Mesendoderm (in vitro differentiated cells): ENCODE data around the gene CHMP6.

Experiments
- DNase-seq: peaks from one replicate; pipeline ENCODE4 v3.0.0; 2013
- H2AK5ac ChIP-seq: 2 replicates; pipeline ENCODE4 v1.6.1; 2013; ENCODE audit warnings: low read length, inconsistent platforms
- H2BK120ac ChIP-seq: 2 replicates; pipeline ENCODE4 v1.6.1; 2013; ENCODE audit warnings: low read depth, mild to moderate bottlenecking, low read length, moderate library complexity, mixed read lengths
- H2BK15ac ChIP-seq: replicated peaks from 2 replicates; pipeline ENCODE4 v1.6.1; 2013; ENCODE audit warnings: low read depth, mild to moderate bottlenecking, moderate library complexity
- H2BK5ac ChIP-seq: 2 replicates; pipeline ENCODE4 v1.6.1; 2013; ENCODE audit warnings: low read length, inconsistent platforms
- H3K18ac ChIP-seq: 2 replicates; pipeline ENCODE4 v1.6.1; 2013; ENCODE audit warnings: mild to moderate bottlenecking, low read length, mixed read lengths
- H3K23ac ChIP-seq: one replicate; pipeline ENCODE4 v1.6.1; 2013; ENCODE audit warnings: low read length
- H3K27ac ChIP-seq: 2 replicates; pipeline ENCODE4 v1.5.1; 2013; ENCODE audit warnings: low read depth, mild to moderate bottlenecking, inconsistent platforms, low read length, moderate library complexity
- H3K27me3 ChIP-seq: 2 replicates; pipeline ENCODE4 v1.6.1; 2013; ENCODE audit warnings: low read length, control low read depth, mild to moderate bottlenecking, inconsistent platforms; ENCODE audit not compliant: insufficient read depth, poor library complexity
- H3K36me3 ChIP-seq: 2 replicates; pipeline ENCODE4 v1.6.1; 2013; ENCODE audit warnings: low read length, inconsistent platforms; ENCODE audit not compliant: control insufficient read depth, insufficient read depth
- H3K4ac ChIP-seq: one replicate; pipeline ENCODE4 v1.6.1; 2013; ENCODE audit warnings: low read depth, mild to moderate bottlenecking, low read length, moderate library complexity
- H3K4me1 ChIP-seq: 2 replicates; pipeline ENCODE4 v1.6.1; 2013; ENCODE audit warnings: low read depth, low read length, inconsistent platforms; ENCODE audit not compliant: control insufficient read depth
- H3K4me2 ChIP-seq: 2 replicates; pipeline ENCODE4 v1.6.1; 2013; ENCODE audit warnings: low read length
- H3K4me3 ChIP-seq: 2 replicates; pipeline ENCODE4 v1.5.1; 2013; ENCODE audit warnings: mild to moderate bottlenecking, low read length
- H3K56ac ChIP-seq: one replicate; pipeline ENCODE4 v1.6.1; 2013; ENCODE audit warnings: low read length
- H3K79me1 ChIP-seq: 2 replicates; pipeline ENCODE4 v1.6.1; 2013; ENCODE audit warnings: low read length, inconsistent platforms
- H3K79me2 ChIP-seq: 2 replicates; pipeline ENCODE4 v1.6.1; 2013; ENCODE audit warnings: mild to moderate bottlenecking, low read length; ENCODE audit not compliant: control insufficient read depth, insufficient read depth
- H3K9ac ChIP-seq: 2 replicates; pipeline ENCODE4 v1.6.1; 2013; ENCODE audit warnings: low read length, inconsistent platforms
- H4K5ac ChIP-seq: one replicate; pipeline ENCODE4 v1.6.1; 2013; ENCODE audit warnings: low read length
- H4K8ac ChIP-seq: one replicate; pipeline ENCODE4 v1.6.1; 2013; ENCODE audit warnings: low read depth, mild to moderate bottlenecking, control low read depth, low read length, moderate library complexity
- WGBS: extraction: QIAGEN DNeasy Blood & Tissue Kit; methylation state at CpG from one replicate; pipeline ENCODE4 v1.1.7; 2013; ENCODE audit warnings: low lambda C conversion rate, missing lambda C conversion rate; ENCODE audit not compliant: insufficient coverage; ENCODE audit errors: extremely low coverage; 5-methylcytosine and 5-hydroxymethylcytosine counted together

The CHMP6 gene

DNA sequence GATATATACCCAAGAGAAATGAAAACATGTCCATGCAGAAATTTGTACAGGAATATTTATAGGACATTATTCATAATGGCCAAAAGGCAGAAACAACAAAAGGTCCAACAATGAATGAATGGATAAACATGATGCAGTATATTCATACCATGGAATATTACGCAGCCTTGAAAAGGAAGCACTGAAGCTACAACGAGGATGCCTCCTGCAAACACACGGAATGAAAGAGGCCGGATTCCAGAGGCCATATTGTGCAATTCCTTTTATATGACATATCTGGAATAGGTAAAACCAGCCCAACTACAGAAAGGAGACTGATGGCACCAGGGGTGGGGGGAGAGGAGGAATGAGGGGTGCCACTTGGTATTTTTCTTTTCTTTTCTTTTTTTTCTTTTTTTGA, 14.5 kb upstream of the CHMP6 start:
- H3K4me2 ChIP-seq, result no peak overlapping the region
- no peak overlapping the region for H2BK120ac ChIP-seq
- H2BK15ac ChIP-seq, result no peak overlapping the region

GRCh38 chr17:80978499-80979497, 12.8 kb upstream of the CHMP6 start:
- no peak overlapping the region for H3K27ac ChIP-seq
- H3K23ac ChIP-seq, result no peak overlapping the region
- H3K27me3 ChIP-seq, result no peaks in the 10 kb centered on the region
- no peak overlapping the region for H2BK120ac ChIP-seq
- H2BK5ac ChIP-seq, result no peak overlapping the region
- H3K79me2 ChIP-seq, result no peaks in the 10 kb centered on the region
- no peak overlapping the region for H4K5ac ChIP-seq
- H3K4me3 ChIP-seq, result no peak overlapping the region
- no peaks in the 10 kb centered on the region for H3K79me1 ChIP-seq
- no peaks in the 10 kb centered on the region for H3K4me1 ChIP-seq
- H3K36me3 ChIP-seq, result no peaks in the 10 kb centered on the region
- H2AK5ac ChIP-seq, result no peak overlapping the region
- no peak overlapping the region for H3K9ac ChIP-seq
- WGBS, result no CpG with 5 or more reads among the region's 31 CpGs
- no peak overlapping the region for H4K8ac ChIP-seq
- H3K18ac ChIP-seq, result no peak overlapping the region
- H3K56ac ChIP-seq, result no peak overlapping the region
- no peak overlapping the region for H3K4me2 ChIP-seq
- DNase-seq, result no peak
- no peak overlapping the region for H2BK15ac ChIP-seq
- H3K4ac ChIP-seq, result no peak overlapping the region

More for the DNA sequence above, 14.5 kb upstream of the CHMP6 start:
- no peaks in the 10 kb centered on the region for H3K27me3 ChIP-seq
- no peak overlapping the region for H4K5ac ChIP-seq
- no peak overlapping the region for H3K27ac ChIP-seq
- H3K4ac ChIP-seq, result no peak overlapping the region
- H2BK5ac ChIP-seq, result no peak overlapping the region
- H3K4me3 ChIP-seq, result no peak overlapping the region
- H3K56ac ChIP-seq, result no peak overlapping the region
- no peaks in the 10 kb centered on the region for H3K36me3 ChIP-seq
- no peak overlapping the region for H3K23ac ChIP-seq
- no peak overlapping the region for H2AK5ac ChIP-seq
- H3K4me1 ChIP-seq, result no peaks in the 10 kb centered on the region
- no peak overlapping the region for H4K8ac ChIP-seq
- no peak for DNase-seq
- WGBS, result no CpG with 5 or more reads among the region's 4 CpGs
- H3K79me1 ChIP-seq, result no peaks in the 10 kb centered on the region
- H3K18ac ChIP-seq, result no peak overlapping the region
- no peaks in the 10 kb centered on the region for H3K79me2 ChIP-seq
- H3K9ac ChIP-seq, result no peak overlapping the region

DNA sequence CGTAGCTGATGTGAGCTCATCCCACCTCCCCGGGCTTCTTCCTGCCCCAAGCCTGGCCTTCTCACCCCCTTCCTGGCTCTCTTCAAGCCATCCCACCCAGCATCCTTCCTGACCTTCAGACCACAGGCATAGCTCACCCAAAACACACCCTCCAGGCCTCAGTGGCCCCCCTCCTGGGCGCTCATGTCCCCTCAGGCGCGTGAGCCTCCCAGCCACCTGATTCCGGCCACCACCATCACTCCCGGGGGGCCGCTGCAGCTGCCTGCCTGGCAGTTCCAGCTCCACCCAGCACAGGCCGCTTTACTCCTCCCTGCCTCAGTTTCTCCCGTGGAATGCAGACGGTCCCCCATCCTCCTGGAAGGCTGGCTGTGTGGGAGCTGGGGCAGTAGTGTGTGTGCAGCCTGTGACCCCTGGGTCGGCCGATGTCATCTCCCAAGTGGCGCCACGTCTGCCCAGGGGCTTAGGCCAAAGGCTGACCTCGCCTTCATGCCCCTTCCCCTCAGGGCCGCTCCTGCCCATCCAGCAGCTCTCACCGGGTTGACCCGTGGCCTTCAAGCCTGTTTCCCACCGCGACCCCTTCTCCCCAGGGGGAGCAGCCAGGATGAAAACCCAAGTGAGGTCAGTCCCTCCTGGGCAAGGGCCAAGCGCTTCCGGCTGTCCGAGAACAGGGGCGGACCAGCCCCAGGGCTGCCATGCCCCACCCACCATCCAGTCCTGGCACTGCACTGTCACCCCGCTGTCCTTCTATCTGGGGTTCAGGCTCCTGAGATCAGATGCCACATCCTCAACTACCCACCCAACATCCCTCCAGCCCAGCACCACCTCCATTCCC, 11.9 kb upstream of the CHMP6 start:
- no peak overlapping the region for H2BK5ac ChIP-seq
- H3K23ac ChIP-seq, result no peak overlapping the region
- H2AK5ac ChIP-seq, result no peak overlapping the region
- H2BK120ac ChIP-seq, result no peak overlapping the region
- H3K56ac ChIP-seq, result no peak overlapping the region
- no peaks in the 10 kb centered on the region for H3K27me3 ChIP-seq
- no CpG with 5 or more reads among the region's 26 CpGs for WGBS
- no peak overlapping the region for H3K4me3 ChIP-seq
- no peak overlapping the region for H3K9ac ChIP-seq
- no peaks in the 10 kb centered on the region for H3K4me1 ChIP-seq
- H3K27ac ChIP-seq, result no peak overlapping the region
- no peak overlapping the region for H3K4ac ChIP-seq
- no peaks in the 10 kb centered on the region for H3K79me2 ChIP-seq
- H3K79me1 ChIP-seq, result no peaks in the 10 kb centered on the region
- no peak overlapping the region for H2BK15ac ChIP-seq
- no peak for DNase-seq
- no peak overlapping the region for H4K8ac ChIP-seq
- H3K18ac ChIP-seq, result no peak overlapping the region
- H4K5ac ChIP-seq, result no peak overlapping the region
- H3K36me3 ChIP-seq, result no peaks in the 10 kb centered on the region
- no peak overlapping the region for H3K4me2 ChIP-seq

- H4K8ac ChIP-seq, result no peak overlapping the region
- H2AK5ac ChIP-seq, result no peak overlapping the region
- peak; percentile 38 for DNase-seq
- WGBS, result 100% methylated on average over 2 of the region's 7 CpGs
- no peak overlapping the region for H3K27ac ChIP-seq
- no peaks in the 10 kb centered on the region for H3K79me2 ChIP-seq
- H4K5ac ChIP-seq, result no peak overlapping the region
- H3K79me1 ChIP-seq, result no peaks in the 10 kb centered on the region
- no peak overlapping the region for H2BK5ac ChIP-seq
- no peak overlapping the region for H2BK15ac ChIP-seq
- no peaks in the 10 kb centered on the region for H3K36me3 ChIP-seq
- H3K4me2 ChIP-seq, result no peak overlapping the region
- H3K4me1 ChIP-seq, result no peaks in the 10 kb centered on the region
- H3K9ac ChIP-seq, result no peak overlapping the region
- no peak overlapping the region for H3K23ac ChIP-seq
- no peak overlapping the region for H3K4ac ChIP-seq
- no peak overlapping the region for H3K18ac ChIP-seq
- no peak overlapping the region for H3K56ac ChIP-seq
- H2BK120ac ChIP-seq, result no peak overlapping the region
- no peaks in the 10 kb centered on the region for H3K27me3 ChIP-seq
- no peak overlapping the region for H3K4me3 ChIP-seq
These were observed 11.1 kb upstream of the CHMP6 start for GRCh38 chr17:80980397-80981061.

DNA sequence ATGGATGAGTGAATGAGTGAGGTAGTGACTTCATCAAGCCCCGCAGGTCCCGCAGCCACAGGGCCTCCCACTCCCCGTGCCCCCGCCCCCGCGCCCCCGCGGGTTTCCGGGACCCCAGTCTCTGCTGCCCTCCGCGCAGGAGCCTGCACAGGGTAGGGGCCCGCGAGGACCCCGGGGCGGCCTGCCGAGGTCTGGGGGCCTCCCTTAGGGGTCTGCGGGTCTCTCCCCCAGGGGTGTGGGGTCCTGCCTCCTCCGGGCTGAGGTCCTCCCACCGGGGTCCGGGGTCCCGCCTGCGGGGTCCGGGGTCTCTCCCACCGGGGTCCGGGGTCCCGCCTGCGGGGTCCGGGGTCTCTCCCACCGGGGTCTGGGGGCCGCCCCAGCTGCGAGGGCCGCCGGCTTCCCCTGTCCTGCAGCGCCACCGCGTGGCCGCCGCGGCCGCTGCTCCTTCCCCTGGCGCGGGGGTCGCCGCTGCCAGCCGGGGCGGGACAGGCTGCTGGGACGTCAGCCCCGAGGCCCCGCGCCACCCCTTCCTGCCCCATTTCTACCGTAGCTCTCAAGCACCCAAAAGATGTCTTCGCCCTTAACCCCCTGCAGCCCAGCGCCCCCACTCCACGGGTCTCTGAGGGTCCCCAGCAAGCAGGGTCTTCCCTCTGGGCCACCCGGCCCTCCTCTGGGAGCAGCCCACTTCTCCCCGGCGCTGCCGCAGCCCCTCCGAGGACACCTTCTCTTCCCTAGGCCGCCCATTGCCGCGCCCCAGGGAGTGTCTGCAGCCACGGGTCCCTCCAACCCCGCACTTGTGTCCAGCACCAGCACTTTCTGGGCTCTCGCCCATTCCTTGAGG, 10.4 kb upstream of the CHMP6 start:
- no peaks in the 10 kb centered on the region for H3K27me3 ChIP-seq
- H2AK5ac ChIP-seq, result no peak overlapping the region
- no peak overlapping the region for H4K8ac ChIP-seq
- H3K36me3 ChIP-seq, result no peaks in the 10 kb centered on the region
- no peak overlapping the region for H3K18ac ChIP-seq
- H3K9ac ChIP-seq, result peak overlapping the region; percentile 54
- H3K79me2 ChIP-seq, result no peaks in the 10 kb centered on the region
- no peak overlapping the region for H2BK15ac ChIP-seq
- H3K23ac ChIP-seq, result no peak overlapping the region
- no peaks in the 10 kb centered on the region for H3K79me1 ChIP-seq
- no peak overlapping the region for H2BK120ac ChIP-seq
- no peaks in the 10 kb centered on the region for H3K4me1 ChIP-seq
- H4K5ac ChIP-seq, result no peak overlapping the region
- no peak overlapping the region for H3K27ac ChIP-seq
- peak overlapping the region; percentile 36 for H3K4me2 ChIP-seq
- peak; percentile 35 for DNase-seq
- WGBS, result no CpG with 5 or more reads among the region's 65 CpGs
- H2BK5ac ChIP-seq, result no peak overlapping the region
- H3K4me3 ChIP-seq, result no peak overlapping the region
- peak overlapping the region; percentile 80 for H3K56ac ChIP-seq
- H3K4ac ChIP-seq, result no peak overlapping the region
